Right cardiac atrium (tissue), 5 donors: Measurements from ENCODE around the gene NPY4R. TPM values are rescaled to one million over a fixed set of nuclear protein-coding genes. Genes with fewer than 3 reads are reported as not detected.
"Not testable (repeated sequence)": the region's sequence is repeated elsewhere in the genome, so short reads cannot be mapped to it uniquely, and the experiment has no call there.

Source experiments
- ATAC-seq, 2 donors: fragments of 200-7000 bp; cut with Tn5 transposase; one replicate each; pipeline versions ENCODE4 v1.8.0 to v1.9.1; 2020; ENCODE audit warnings: moderate library complexity in 2 of 2, mild to moderate bottlenecking in 1 of 2
- DNase-seq, 3 donors: peaks; one replicate each; pipeline ENCODE4 v3.0.0-alpha.2; 2020
- H3K27ac ChIP-seq: one replicate; pipeline ENCODE4 v1.5.1; 2013; ENCODE audit warnings: mild to moderate bottlenecking, low read length, control low read depth, moderate library complexity
- H3K27me3 ChIP-seq: one replicate; pipeline ENCODE4 v1.6.1; 2013; ENCODE audit not compliant: control insufficient read depth, insufficient read depth
- H3K4me1 ChIP-seq: one replicate; pipeline ENCODE4 v1.6.1; 2013; ENCODE audit warnings: low read length; ENCODE audit not compliant: control insufficient read depth, insufficient read depth
- H3K4me3 ChIP-seq: one replicate; pipeline ENCODE4 v1.5.1; 2013; ENCODE audit warnings: low read length, control low read depth
- H3K9me3 ChIP-seq: one replicate; pipeline ENCODE4 v1.6.1; 2013; ENCODE audit warnings: low read length; ENCODE audit not compliant: control insufficient read depth
- WGBS: extraction: QIAGEN DNeasy Blood & Tissue Kit; methylation state at CpG from one replicate; pipeline ENCODE4 v1.1.7; 2013; 5-methylcytosine and 5-hydroxymethylcytosine counted together
- intact Hi-C, 4 donors: fragments of 100-400 bp; cut with DNase I; formaldehyde crosslinking; loops; one replicate each; pipeline versions ENCODE4 v1.11.0 to v1.14.0; 2022 to 2023
- polyA plus RNA-seq: library from polyadenylated mRNA; stranded (reverse); fragments of 200-250 nt; gene quantifications from one replicate; pipeline ENCODE4 v1.2.3, GENCODE V29; 2013
- total RNA-seq, 4 donors: library from RNA; stranded (reverse); fragmentation: NEBNext Ultra II Directional; extraction: Animal tissue kit (Norgen Biotek cat#: 25700); gene quantifications; one replicate each; pipeline ENCODE4 v1.2.1, GENCODE V29; 2021
- donor health status: healthy with polysubstance abuse.
- donor health status: DM: no; HTN: yes; CAD: no.
- donor health status: DM: no; HTN: no; CAD: no.
- donor health status: DM: no; HTN: yes; CAD: no; lungs with severe emphysema.
- donor health status: DM: yes; HTN: yes; CAD: no.

Gene NPY4R
- total and polyA plus RNA-seq, 5 donors: 0.09 to 0.40 (median 0.19) TPM; not detected in 2

GRCh38 chr10:46491364-46492114 lies 25.8 kb upstream of the NPY4R start:
- ATAC-seq, H3K9me3 ChIP-seq, H3K4me3 ChIP-seq, H3K27ac ChIP-seq, H3K4me1 ChIP-seq, H3K27me3 ChIP-seq, intact Hi-C loops, DNase-seq: not testable (repeated sequence)
- WGBS: 67% methylated on average over 1 of the region's 1 CpG

- H3K9me3 ChIP-seq, ATAC-seq, H3K4me3 ChIP-seq, H3K4me1 ChIP-seq, H3K27me3 ChIP-seq, intact Hi-C loops, H3K27ac ChIP-seq: not testable (repeated sequence)
- DNase-seq: peak in 1 of 3 donors; percentile 25
- 89% methylated on average over 9 of the region's 11 CpGs for WGBS
These were observed 24.5 kb upstream of the NPY4R start for GRCh38 chr10:46490285-46490684.

GRCh38 chr10:46486459-46486858 lies 20.7 kb upstream of the NPY4R start:
- H3K4me1 ChIP-seq, H3K4me3 ChIP-seq, intact Hi-C loops, DNase-seq, H3K27me3 ChIP-seq, H3K9me3 ChIP-seq, H3K27ac ChIP-seq, ATAC-seq: not testable (repeated sequence)
- WGBS: no CpG with 5 or more reads among the region's 2 CpGs

- ATAC-seq, H3K4me3 ChIP-seq, H3K27me3 ChIP-seq, H3K4me1 ChIP-seq, DNase-seq, H3K9me3 ChIP-seq, intact Hi-C loops, H3K27ac ChIP-seq: not testable (repeated sequence)
- 83% methylated on average over 3 of the region's 3 CpGs for WGBS
These were observed 9.1 kb upstream of the NPY4R start for GRCh38 chr10:46474746-46475320.

- intact Hi-C loops, H3K27me3 ChIP-seq, H3K4me3 ChIP-seq, H3K9me3 ChIP-seq, H3K27ac ChIP-seq, H3K4me1 ChIP-seq, DNase-seq: not testable (repeated sequence)
- 71% methylated on average over 3 of the region's 3 CpGs for WGBS
- peak in 1 of 2 donors; percentile 36 for ATAC-seq
These were observed 8.0 kb upstream of the NPY4R start for GRCh38 chr10:46473758-46474157.

- DNase-seq, intact Hi-C loops, H3K4me3 ChIP-seq, H3K27ac ChIP-seq, ATAC-seq, H3K9me3 ChIP-seq, H3K27me3 ChIP-seq, H3K4me1 ChIP-seq: not testable (repeated sequence)
- WGBS: no CpG with 5 or more reads among the region's 1 CpG
These were observed 4.4 kb upstream of the NPY4R start for GRCh38 chr10:46470134-46470533.

GRCh38 chr10:46468119-46468809 lies 2.5 kb upstream of the NPY4R start:
- peak; percentile 61 to 76 for ATAC-seq
- intact Hi-C loops, DNase-seq, H3K27me3 ChIP-seq, H3K4me1 ChIP-seq, H3K4me3 ChIP-seq, H3K9me3 ChIP-seq, H3K27ac ChIP-seq: not testable (repeated sequence)
- WGBS: 13% methylated on average over 1 of the region's 4 CpGs

- H3K9me3 ChIP-seq, H3K4me1 ChIP-seq, intact Hi-C loops, ATAC-seq, H3K27ac ChIP-seq, DNase-seq, H3K4me3 ChIP-seq, H3K27me3 ChIP-seq: not testable (repeated sequence)
- no CpG with 5 or more reads among the region's 2 CpGs for WGBS
These were observed 2.1 kb downstream of the NPY4R start for GRCh38 chr10:46463608-46464007.

- WGBS: 91% methylated on average over 6 of the region's 10 CpGs
- H3K9me3 ChIP-seq, H3K27me3 ChIP-seq, intact Hi-C loops, DNase-seq, H3K4me3 ChIP-seq, ATAC-seq, H3K4me1 ChIP-seq, H3K27ac ChIP-seq: not testable (repeated sequence)
These were observed 3.5 kb downstream of the NPY4R start for GRCh38 chr10:46462276-46462675.

GRCh38 chr10:46459579-46459978 lies 6.2 kb downstream of the NPY4R start:
- WGBS: 98% methylated on average over 3 of the region's 7 CpGs
- H3K4me3 ChIP-seq, DNase-seq, H3K27ac ChIP-seq, intact Hi-C loops, H3K27me3 ChIP-seq, H3K9me3 ChIP-seq, H3K4me1 ChIP-seq, ATAC-seq: not testable (repeated sequence)

GRCh38 chr10:46457071-46457470 lies 8.7 kb downstream of the NPY4R start:
- DNase-seq, H3K27me3 ChIP-seq, H3K4me1 ChIP-seq, H3K9me3 ChIP-seq, ATAC-seq, intact Hi-C loops, H3K4me3 ChIP-seq, H3K27ac ChIP-seq: not testable (repeated sequence)
- WGBS: no CpG with 5 or more reads among the region's 3 CpGs
